Stomach smooth muscle (tissue), 2 donors: ENCODE measurements around the gene TPRX1.
"Not testable (repeated sequence)": the region's sequence is repeated elsewhere in the genome, so short reads cannot be mapped to it uniquely, and the experiment has no call there.

Experiments
- H3K27ac ChIP-seq: one replicate; pipeline ENCODE4 v1.7.0; 2013; ENCODE audit warnings: mild to moderate bottlenecking, low read length, inconsistent platforms
- H3K27me3 ChIP-seq, 2 donors: one replicate each; pipeline ENCODE4 v1.7.0; 2013; ENCODE audit warnings: low read length in 2 of 2; ENCODE audit not compliant: insufficient read depth in 2 of 2, control insufficient read depth in 1 of 2
- H3K36me3 ChIP-seq, 2 donors: one replicate each; pipeline ENCODE4 v1.7.0; 2013; ENCODE audit warnings: low read length in 2 of 2; ENCODE audit not compliant: control insufficient read depth in 2 of 2, insufficient read depth in 2 of 2
- H3K4me1 ChIP-seq: one replicate; pipeline ENCODE4 v1.7.0; 2013; ENCODE audit warnings: low read length; ENCODE audit not compliant: control insufficient read depth, insufficient read depth
- H3K4me3 ChIP-seq, 2 donors: one replicate each; pipeline ENCODE4 v1.7.0; 2013; ENCODE audit warnings: low read length in 2 of 2
- H3K9ac ChIP-seq, 2 donors: one replicate each; pipeline ENCODE4 v1.7.0; 2013; ENCODE audit warnings: low read length in 2 of 2, mild to moderate bottlenecking in 1 of 2
- H3K9me3 ChIP-seq, 2 donors: one replicate each; pipeline ENCODE4 v1.7.0; 2013; ENCODE audit warnings: low read length in 2 of 2; ENCODE audit not compliant: control insufficient read depth in 2 of 2
- donor health status: healthy.
- donor health status: Pancreatic carcinoma.

TPRX1 gene

GRCh38 chr19:47802521-47803043 lies 1.8 kb downstream of the TPRX1 start:
- Histone ChIP-seq H3K4me3 (no peak overlapping the region), H3K27ac (no peak overlapping the region), H3K4me1 (no peaks in the 10 kb centered on the region), H3K27me3 (no peaks in the 10 kb centered on the region), H3K9me3 (no peaks in the 10 kb centered on the region), H3K36me3 (no peaks in the 10 kb centered on the region), H3K9ac (no peak overlapping the region)

GRCh38 chr19:47801270-47801669 lies 3.1 kb downstream of the TPRX1 start:
- H3K9ac ChIP-seq = no peak overlapping the region
- no peak overlapping the region for H3K27ac ChIP-seq
- H3K27me3 ChIP-seq = no peaks in the 10 kb centered on the region
- H3K4me3 ChIP-seq = no peak overlapping the region
- H3K4me1 ChIP-seq = no peaks in the 10 kb centered on the region
- H3K36me3 ChIP-seq = no peaks in the 10 kb centered on the region
- no peaks in the 10 kb centered on the region for H3K9me3 ChIP-seq

- H3K27me3 ChIP-seq = no peaks in the 10 kb centered on the region
- no peaks in the 10 kb centered on the region for H3K36me3 ChIP-seq
- H3K4me3 ChIP-seq = no peak overlapping the region
- H3K9me3 ChIP-seq = no peaks in the 10 kb centered on the region
- H3K27ac ChIP-seq = no peak overlapping the region
- H3K9ac ChIP-seq = no peak overlapping the region
- H3K4me1 ChIP-seq = no peaks in the 10 kb centered on the region
Measured at GRCh38 chr19:47798904-47799266, 5.5 kb downstream of the TPRX1 start.

- H3K4me1 ChIP-seq = no peaks in the 10 kb centered on the region
- no peak overlapping the region for H3K4me3 ChIP-seq
- H3K27ac ChIP-seq = no peak overlapping the region
- no peaks in the 10 kb centered on the region for H3K9me3 ChIP-seq
- H3K27me3 ChIP-seq = no peaks in the 10 kb centered on the region
- H3K9ac ChIP-seq = no peak overlapping the region
- H3K36me3 ChIP-seq = no peaks in the 10 kb centered on the region
Measured at GRCh38 chr19:47797996-47798903, 6.1 kb downstream of the TPRX1 start.

- no peak overlapping the region for H3K27ac ChIP-seq
- no peak overlapping the region for H3K9ac ChIP-seq
- H3K36me3 ChIP-seq = no peaks in the 10 kb centered on the region
- no peaks in the 10 kb centered on the region for H3K4me1 ChIP-seq
- H3K4me3 ChIP-seq = no peak overlapping the region
- no peaks in the 10 kb centered on the region for H3K9me3 ChIP-seq
- H3K27me3 ChIP-seq = no peaks in the 10 kb centered on the region
Measured at GRCh38 chr19:47796785-47797184, 7.6 kb downstream of the TPRX1 start.

- Histone ChIP-seq H3K9ac (no peak overlapping the region), H3K4me1 (peaks cover 4% of the 10 kb centered on the region), H3K4me3 (no peak overlapping the region), H3K36me3 (no peaks in the 10 kb centered on the region), H3K27me3 (no peaks in the 10 kb centered on the region), H3K9me3 (no peaks in the 10 kb centered on the region), H3K27ac (no peak overlapping the region)
Measured at GRCh38 chr19:47794526-47794925, 9.8 kb downstream of the TPRX1 start.

GRCh38 chr19:47792616-47793015 lies 11.7 kb downstream of the TPRX1 start:
- no peaks in the 10 kb centered on the region for H3K9me3 ChIP-seq
- H3K27me3 ChIP-seq = no peaks in the 10 kb centered on the region
- H3K36me3 ChIP-seq = no peaks in the 10 kb centered on the region
- H3K4me1 ChIP-seq = peaks cover 8% of the 10 kb centered on the region
- no peak overlapping the region for H3K27ac ChIP-seq
- H3K4me3 ChIP-seq = no peak overlapping the region
- H3K9ac ChIP-seq = no peak overlapping the region

- peaks cover 8 to 12% of the 10 kb centered on the region in 2 donors for H3K36me3 ChIP-seq
- H3K9me3 ChIP-seq = no peaks in the 10 kb centered on the region
- H3K4me1 ChIP-seq = peaks cover 8% of the 10 kb centered on the region
- H3K4me3 ChIP-seq = no peak overlapping the region
- no peaks in the 10 kb centered on the region for H3K27me3 ChIP-seq
- no peak overlapping the region for H3K27ac ChIP-seq
- no peak overlapping the region for H3K9ac ChIP-seq
Measured at GRCh38 chr19:47790398-47790814, 13.9 kb downstream of the TPRX1 start.

GRCh38 chr19:47789811-47790210 lies 14.5 kb downstream of the TPRX1 start:
- H3K36me3 ChIP-seq = peaks cover 11 to 16% of the 10 kb centered on the region in 2 donors
- not testable (repeated sequence) for H3K27me3 ChIP-seq, H3K9me3 ChIP-seq, H3K4me1 ChIP-seq, H3K9ac ChIP-seq, H3K4me3 ChIP-seq, H3K27ac ChIP-seq

GRCh38 chr19:47787307-47787706 lies 17.0 kb downstream of the TPRX1 start:
- Histone ChIP-seq H3K4me1 (peaks cover 20% of the 10 kb centered on the region), H3K27ac (peak overlapping the region; percentile 24), H3K36me3 (peaks cover 27 to 30% of the 10 kb centered on the region in 2 donors)
- not testable (repeated sequence) for H3K9ac ChIP-seq, H3K4me3 ChIP-seq, H3K9me3 ChIP-seq, H3K27me3 ChIP-seq

- H3K36me3 ChIP-seq = peaks cover 29 to 34% of the 10 kb centered on the region in 2 donors
- no peaks in the 10 kb centered on the region for H3K27me3 ChIP-seq
- H3K4me1 ChIP-seq = peaks cover 27% of the 10 kb centered on the region
- no peak overlapping the region for H3K4me3 ChIP-seq
- peak overlapping the region; percentile 24 for H3K27ac ChIP-seq
- no peaks in the 10 kb centered on the region for H3K9me3 ChIP-seq
- peak overlapping the region in 1 of 2 donors; percentile 9 for H3K9ac ChIP-seq
Measured at GRCh38 chr19:47786566-47786965, 17.8 kb downstream of the TPRX1 start.
